H1 (cell line): ENCODE measurements around the gene GNG7. TPM values are rescaled to one million over a fixed set of nuclear protein-coding genes. Genes with fewer than 3 reads are reported as not detected.

Experiments
- EP300 ChIP-seq, 2 experiments: IDR thresholded peaks; 1 replicate in 1 of 2; 2 replicates in 1 of 2; pipeline ENCODE4 v1.6.1; 2011 to 2012; ENCODE audit warnings: low read depth in 2 of 2, low read length in 2 of 2, mild to moderate bottlenecking in 2 of 2, borderline replicate concordance in 1 of 2, inconsistent platforms in 1 of 2, moderate library complexity in 1 of 2
- SAP30 ChIP-seq: fragments of 300-600 bp; sonication (generic); IDR thresholded peaks from 2 replicates; pipeline ENCODE4 v1.7.1; 2012; ENCODE audit warnings: low read length, moderate library complexity, mild to moderate bottlenecking, inconsistent platforms; ENCODE audit not compliant: insufficient read depth, insufficient replicate concordance
- polyA plus RNA-seq, 7 experiments: library from polyadenylated mRNA; depleted of rRNA in 3 of 7; stranded (reverse) in 5 of 7; unstranded in 2 of 7; fragments of >200 nt in 5 of 7; fragments of 200-250 nt in 2 of 7; gene quantifications; 1 replicate in 5 of 7; 2 replicates in 1 of 7; 4 replicates in 1 of 7; pipeline versions ENCODE4 v1.2.1 to v1.2.3, GENCODE V29; 2011 to 2013; ENCODE audit warnings: missing spikeins in 2 of 7, mixed read lengths in 2 of 7
- total RNA-seq: library from RNA; stranded (reverse); fragmentation: NEBNext Ultra II Directional; extraction: Animal tissue kit (Norgen Biotek cat#: 25700); gene quantifications from 2 replicates; pipeline ENCODE4 v1.2.1, GENCODE V29; 2021

Gene GNG7
- total and polyA plus RNA-seq, 2 of the 8 experiments (the other 6 are each of a cell fraction or from before 2014, with no cell fraction given), result 2.8 to 7.8 TPM

DNA sequence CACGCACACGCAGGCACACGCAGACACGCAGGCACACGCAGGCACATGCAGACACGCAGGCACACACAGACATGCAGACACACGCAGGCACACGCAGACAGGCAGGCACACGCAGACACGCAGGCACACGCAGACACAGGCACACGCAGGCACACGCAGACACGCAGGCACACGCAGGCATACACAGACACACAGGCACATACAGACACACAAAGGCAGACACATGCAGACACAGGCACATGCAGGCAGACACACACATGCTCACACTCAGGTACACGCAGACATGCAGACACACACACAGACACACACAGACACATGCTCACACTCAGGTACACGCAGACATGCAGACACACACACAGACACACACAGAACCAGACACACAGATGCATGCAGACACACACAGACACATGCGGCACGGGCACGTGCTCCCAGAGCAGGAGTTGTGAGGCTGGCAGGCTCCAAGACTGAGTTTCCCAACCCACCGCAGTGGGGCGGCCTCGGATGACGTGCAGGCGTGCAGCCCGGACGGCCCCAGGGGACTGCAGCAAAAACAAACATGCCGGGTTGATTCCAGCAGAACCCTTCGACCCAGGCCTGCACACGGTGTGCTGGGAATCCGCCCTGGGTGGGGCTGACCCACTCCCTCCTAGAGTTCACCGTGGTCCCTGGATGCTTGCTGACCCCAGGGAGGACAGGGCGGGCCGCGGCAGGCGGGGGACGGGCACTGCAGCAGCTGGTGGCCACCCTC is 126.6 kb downstream of the GNG7 start (continued):
- TF ChIP-seq SAP30, result no peak
- TF ChIP-seq EP300 (IDR thresholded peaks at IDR 0.05; ENCODE audit: borderline replicate concordance in 1 of 2, low read depth in 2 of 2, low read length in 2 of 2), result no peak
